ENCODE measurements around the gene CAPRIN1. TPM values are rescaled to one million over a fixed set of nuclear protein-coding genes. Genes with fewer than 3 reads are reported as not detected.
A peak's percentile ranks its signal among the peaks of the same experiment; 100 is the strongest.

Gene CAPRIN1
- total RNA-seq, 1 experiment from 2014 or later: 301 TPM

DNA sequence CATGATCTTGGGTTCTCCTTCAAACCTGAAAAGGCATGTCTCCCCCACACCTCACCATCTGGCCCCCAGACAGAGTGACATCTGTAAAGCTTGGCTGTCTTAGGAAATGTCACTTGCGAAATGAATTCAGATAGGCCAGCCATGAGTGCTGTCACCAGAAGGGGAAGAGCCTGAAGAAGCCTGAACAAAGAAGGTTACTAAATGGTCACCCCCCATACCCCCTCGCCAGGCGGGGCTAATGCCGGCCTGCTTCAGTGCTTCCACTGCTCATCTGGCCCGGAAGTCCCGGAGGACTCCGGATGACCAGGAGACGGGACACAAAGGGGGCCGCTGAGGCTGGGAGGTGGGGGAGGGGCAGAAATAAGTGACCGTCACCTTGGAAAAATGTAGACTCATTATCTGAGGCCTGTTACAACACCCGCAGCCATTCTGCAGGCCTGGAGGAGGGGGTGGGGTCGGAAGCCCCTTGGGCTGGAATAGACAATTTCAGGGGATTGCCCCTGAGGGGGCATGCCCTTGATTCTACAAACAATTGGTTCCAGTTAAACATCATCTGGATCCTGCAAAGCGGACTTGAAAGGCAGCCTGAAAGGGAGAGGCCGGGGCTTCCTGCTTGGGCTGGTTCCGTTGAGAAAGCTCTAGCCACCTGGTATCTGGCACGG, 97.1 kb downstream of the CAPRIN1 start:
- Mint-ChIP-seq H3K4me1 (no peaks in the 10 kb centered on the region), H3K4me3 (no peak overlapping the region), H3K9me3 (no peaks in the 10 kb centered on the region), H3K27ac (peak overlapping the region in 2 of 3 experiments; percentile 39 to 77; a peak in 1 of 7 replicates), H3K27me3 (ENCODE audit: low read depth) (no peaks in the 10 kb centered on the region), H3K36me3 (ENCODE audit: insufficient read depth in 1 of 3, low read depth in 3 of 3) (peaks cover 36 to 65% (median 47%) of the 10 kb centered on the region in 3 experiments; a peak in 6 of 7 replicates)
- Histone ChIP-seq H4K5ac (ENCODE audit: insufficient read length, low read depth, low read length) (no peak overlapping the region), H3K27me3 (ENCODE audit: insufficient read depth, low read length) (no peaks in the 10 kb centered on the region), H3K56ac (ENCODE audit: insufficient read length, low read depth, low read length) (no peak overlapping the region), H3T11ph (ENCODE audit: low read length) (no peak overlapping the region), H2BK5ac (ENCODE audit: insufficient read length, low read length) (no peak overlapping the region), H2AFZ (ENCODE audit: low read length) (no peak overlapping the region), H4K8ac (replicated peaks; ENCODE audit: insufficient read length, low read depth, low read length) (no peak overlapping the region), H3K23ac (ENCODE audit: insufficient read length, low read depth, low read length) (no peak overlapping the region), H3K23me2 (ENCODE audit: insufficient read length, low read depth, low read length, poor library complexity, severe bottlenecking) (no peaks in the 10 kb centered on the region), H3K14ac (ENCODE audit: insufficient read depth, low read length) (no peak overlapping the region), H3K18ac (ENCODE audit: insufficient read length, low read depth, low read length) (no peak overlapping the region), H3K4me2 (ENCODE audit: insufficient read depth, insufficient read length, low read length) (no peak overlapping the region), H3K27ac (ENCODE audit: insufficient read length, low read depth, low read length) (no peak overlapping the region), H4K20me1 (ENCODE audit: control insufficient read depth, insufficient read depth, insufficient read length) (no peaks in the 10 kb centered on the region), H2BK120ac (ENCODE audit: low read depth, low read length, poor library complexity, severe bottlenecking) (no peak overlapping the region), H3K9me3 (ENCODE audit: control insufficient read depth, low read depth, low read length) (no peaks in the 10 kb centered on the region), H2BK12ac (ENCODE audit: insufficient read length, low read depth, low read length) (no peak overlapping the region), H3K79me2 (ENCODE audit: insufficient read depth, low read length) (no peaks in the 10 kb centered on the region), H3K79me1 (ENCODE audit: insufficient read depth, low read depth, low read length, poor library complexity, severe bottlenecking) (no peaks in the 10 kb centered on the region), H3K4ac (ENCODE audit: low read depth, low read length) (no peak overlapping the region), H3K9ac (ENCODE audit: extremely low read depth, insufficient read length, low read length) (no peak overlapping the region), H3K4me1 (ENCODE audit: insufficient read depth, low read length) (no peaks in the 10 kb centered on the region), H2BK20ac (ENCODE audit: low read depth, low read length, poor library complexity, severe bottlenecking) (no peak overlapping the region), H4K91ac (ENCODE audit: insufficient read length, low read depth, low read length) (no peak overlapping the region), H2BK15ac (ENCODE audit: low read depth, low read length) (no peak overlapping the region), H2AK5ac (ENCODE audit: insufficient read length, low read length) (no peak overlapping the region)
- WGBS (ENCODE audit: extremely low coverage, insufficient read length, low lambda C conversion rate): no CpG with 5 or more reads among the region's 16 CpGs
- DNase-seq: no peak
- TF ChIP-seq, protein P1, sequence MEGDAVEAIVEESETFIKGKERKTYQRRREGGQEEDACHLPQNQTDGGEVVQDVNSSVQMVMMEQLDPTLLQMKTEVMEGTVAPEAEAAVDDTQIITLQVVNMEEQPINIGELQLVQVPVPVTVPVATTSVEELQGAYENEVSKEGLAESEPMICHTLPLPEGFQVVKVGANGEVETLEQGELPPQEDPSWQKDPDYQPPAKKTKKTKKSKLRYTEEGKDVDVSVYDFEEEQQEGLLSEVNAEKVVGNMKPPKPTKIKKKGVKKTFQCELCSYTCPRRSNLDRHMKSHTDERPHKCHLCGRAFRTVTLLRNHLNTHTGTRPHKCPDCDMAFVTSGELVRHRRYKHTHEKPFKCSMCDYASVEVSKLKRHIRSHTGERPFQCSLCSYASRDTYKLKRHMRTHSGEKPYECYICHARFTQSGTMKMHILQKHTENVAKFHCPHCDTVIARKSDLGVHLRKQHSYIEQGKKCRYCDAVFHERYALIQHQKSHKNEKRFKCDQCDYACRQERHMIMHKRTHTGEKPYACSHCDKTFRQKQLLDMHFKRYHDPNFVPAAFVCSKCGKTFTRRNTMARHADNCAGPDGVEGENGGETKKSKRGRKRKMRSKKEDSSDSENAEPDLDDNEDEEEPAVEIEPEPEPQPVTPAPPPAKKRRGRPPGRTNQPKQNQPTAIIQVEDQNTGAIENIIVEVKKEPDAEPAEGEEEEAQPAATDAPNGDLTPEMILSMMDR (conservative IDR thresholded peaks at IDR 0.05): no peak
